Measurements from ENCODE around the gene C3orf22. TPM values are rescaled to one million over a fixed set of nuclear protein-coding genes. Genes with fewer than 3 reads are reported as not detected.

The C3orf22 gene
- total and polyA plus RNA-seq, 2 donors (not counting 1 experiment from before 2014, with no cell fraction given), result not detected

- no peak overlapping the region for H2AFZ ChIP-seq (ENCODE audit: low read length)
- H3K9ac ChIP-seq (ENCODE audit: insufficient read depth, low read length), result no peak overlapping the region
- peaks cover 12% of the 10 kb centered on the region for H3K27me3 ChIP-seq (ENCODE audit: control insufficient read depth, insufficient read depth, low read length)
- TF ChIP-seq, protein P1, sequence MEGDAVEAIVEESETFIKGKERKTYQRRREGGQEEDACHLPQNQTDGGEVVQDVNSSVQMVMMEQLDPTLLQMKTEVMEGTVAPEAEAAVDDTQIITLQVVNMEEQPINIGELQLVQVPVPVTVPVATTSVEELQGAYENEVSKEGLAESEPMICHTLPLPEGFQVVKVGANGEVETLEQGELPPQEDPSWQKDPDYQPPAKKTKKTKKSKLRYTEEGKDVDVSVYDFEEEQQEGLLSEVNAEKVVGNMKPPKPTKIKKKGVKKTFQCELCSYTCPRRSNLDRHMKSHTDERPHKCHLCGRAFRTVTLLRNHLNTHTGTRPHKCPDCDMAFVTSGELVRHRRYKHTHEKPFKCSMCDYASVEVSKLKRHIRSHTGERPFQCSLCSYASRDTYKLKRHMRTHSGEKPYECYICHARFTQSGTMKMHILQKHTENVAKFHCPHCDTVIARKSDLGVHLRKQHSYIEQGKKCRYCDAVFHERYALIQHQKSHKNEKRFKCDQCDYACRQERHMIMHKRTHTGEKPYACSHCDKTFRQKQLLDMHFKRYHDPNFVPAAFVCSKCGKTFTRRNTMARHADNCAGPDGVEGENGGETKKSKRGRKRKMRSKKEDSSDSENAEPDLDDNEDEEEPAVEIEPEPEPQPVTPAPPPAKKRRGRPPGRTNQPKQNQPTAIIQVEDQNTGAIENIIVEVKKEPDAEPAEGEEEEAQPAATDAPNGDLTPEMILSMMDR (conservative IDR thresholded peaks at IDR 0.05 in 1 of 2, IDR thresholded peaks at IDR 0.05 in 1 of 2; ENCODE audit: low read depth in 1 of 2, low read length in 2 of 2), result no peak
- no peak for TF ChIP-seq EZH2 (IDR thresholded peaks at IDR 0.05; ENCODE audit: low read length, missing control alignments)
- no peaks in the 10 kb centered on the region for H3K36me3 ChIP-seq (ENCODE audit: control insufficient read depth, insufficient read depth, low read length)
- no peaks in the 10 kb centered on the region for H3K9me3 ChIP-seq (ENCODE audit: control insufficient read depth, insufficient read depth, low read depth, low read length)
- no peak overlapping the region for H3K27ac ChIP-seq (ENCODE audit: insufficient read depth, low read length)
- no peaks in the 10 kb centered on the region for H3K79me2 ChIP-seq (ENCODE audit: control insufficient read depth, insufficient read depth, low read length)
- DNase-seq (ENCODE audit: low read depth in 2 of 2), result no peak
- no peaks in the 10 kb centered on the region for H4K20me1 ChIP-seq (ENCODE audit: control insufficient read depth, extremely low read depth, insufficient read depth, low read length)
- no peak overlapping the region for H3K4me3 ChIP-seq (replicated peaks in 1 of 4; ENCODE audit: control extremely low read depth in 1 of 4, insufficient read depth in 1 of 4, low read depth in 3 of 4, low read length in 4 of 4)
- H3K4me2 ChIP-seq (ENCODE audit: extremely low read depth, insufficient read depth, low read length), result no peak overlapping the region
- H3K4me1 ChIP-seq (ENCODE audit: control insufficient read depth, extremely low read depth, insufficient read depth, low read length), result peaks cover 15% of the 10 kb centered on the region
Measured at GRCh38 chr3:126543457-126544061, 15.2 kb downstream of the C3orf22 start.

DNA sequence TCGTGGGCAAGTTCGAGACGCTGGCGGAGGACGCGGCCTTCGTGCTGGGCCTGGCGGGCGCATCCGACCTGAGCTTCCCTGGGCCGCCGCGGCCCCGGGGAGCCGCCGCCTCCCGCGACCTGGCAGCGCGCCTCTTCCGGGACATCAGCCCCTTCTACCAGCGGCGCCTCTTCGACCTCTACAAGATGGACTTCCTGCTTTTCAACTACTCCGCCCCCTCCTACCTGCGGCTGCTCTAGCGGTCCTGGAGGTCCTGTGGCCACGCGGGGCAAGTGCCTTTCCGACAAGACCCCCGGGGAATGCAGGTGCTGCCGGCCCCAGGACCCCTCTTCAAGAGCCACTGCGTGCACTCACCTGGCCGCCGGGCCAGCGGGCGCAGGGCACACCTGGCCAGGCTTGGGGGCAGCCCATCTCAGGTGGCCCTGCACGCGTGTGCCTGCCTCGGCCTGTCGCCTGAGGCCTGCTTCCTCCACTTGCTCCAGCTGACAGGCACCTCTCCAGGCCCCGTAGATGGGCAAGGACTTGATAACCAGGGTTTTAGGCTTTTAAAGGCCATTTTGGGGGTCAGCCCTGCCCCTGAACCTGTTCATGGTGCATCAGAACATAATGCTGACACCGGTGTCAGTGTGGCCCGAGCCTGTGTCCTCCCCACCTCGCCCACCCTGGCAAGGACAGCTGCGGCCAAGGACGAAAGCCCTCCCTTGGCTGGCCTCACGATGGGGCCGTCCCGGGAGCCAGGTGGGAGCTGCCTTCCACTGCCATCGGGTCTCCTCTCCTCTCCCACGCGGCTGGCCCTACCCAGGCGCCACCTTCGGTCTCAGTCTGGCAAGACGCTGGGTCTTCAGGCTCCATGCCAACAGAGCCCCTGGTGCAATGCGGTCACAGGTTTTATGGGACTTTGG is 16.1 kb downstream of the C3orf22 start:
- no peaks in the 10 kb centered on the region for H4K20me1 ChIP-seq (ENCODE audit: control insufficient read depth, extremely low read depth, insufficient read depth, low read length)
- H2AFZ ChIP-seq (ENCODE audit: low read length), result no peak overlapping the region
- H3K4me1 ChIP-seq (ENCODE audit: control insufficient read depth, extremely low read depth, insufficient read depth, low read length), result peaks cover 15% of the 10 kb centered on the region
- no peak overlapping the region for H3K9ac ChIP-seq (ENCODE audit: insufficient read depth, low read length)
- no peak for DNase-seq (ENCODE audit: low read depth in 2 of 2)
- peaks cover 8% of the 10 kb centered on the region for H3K27me3 ChIP-seq (ENCODE audit: control insufficient read depth, insufficient read depth, low read length)
- no peaks in the 10 kb centered on the region for H3K36me3 ChIP-seq (ENCODE audit: control insufficient read depth, insufficient read depth, low read length)
- no peak overlapping the region for H3K4me3 ChIP-seq (replicated peaks in 1 of 4; ENCODE audit: control extremely low read depth in 1 of 4, insufficient read depth in 1 of 4, low read depth in 3 of 4, low read length in 4 of 4)
- H3K4me2 ChIP-seq (ENCODE audit: extremely low read depth, insufficient read depth, low read length), result no peak overlapping the region
- no peak overlapping the region for H3K27ac ChIP-seq (ENCODE audit: insufficient read depth, low read length)
- TF ChIP-seq, protein P1 (conservative IDR thresholded peaks at IDR 0.05 in 1 of 2, IDR thresholded peaks at IDR 0.05 in 1 of 2; ENCODE audit: low read depth in 1 of 2, low read length in 2 of 2), result no peak
- no peak for TF ChIP-seq EZH2 (IDR thresholded peaks at IDR 0.05; ENCODE audit: low read length, missing control alignments)
- no peaks in the 10 kb centered on the region for H3K9me3 ChIP-seq (ENCODE audit: control insufficient read depth, insufficient read depth, low read depth, low read length)
- no peaks in the 10 kb centered on the region for H3K79me2 ChIP-seq (ENCODE audit: control insufficient read depth, insufficient read depth, low read length)

GRCh38 chr3:126541628-126542339 is 16.9 kb downstream of the C3orf22 start:
- Histone ChIP-seq H3K9ac (ENCODE audit: insufficient read depth, low read length) (no peak overlapping the region), H3K4me1 (ENCODE audit: control insufficient read depth, extremely low read depth, insufficient read depth, low read length) (peaks cover 15% of the 10 kb centered on the region), H3K27me3 (ENCODE audit: control insufficient read depth, insufficient read depth, low read length) (peaks cover 8% of the 10 kb centered on the region), H3K4me2 (ENCODE audit: extremely low read depth, insufficient read depth, low read length) (peak overlapping the region; percentile 23), H3K36me3 (ENCODE audit: control insufficient read depth, insufficient read depth, low read length) (no peaks in the 10 kb centered on the region), H3K9me3 (ENCODE audit: control insufficient read depth, insufficient read depth, low read depth, low read length) (no peaks in the 10 kb centered on the region), H4K20me1 (ENCODE audit: control insufficient read depth, extremely low read depth, insufficient read depth, low read length) (no peaks in the 10 kb centered on the region), H3K79me2 (ENCODE audit: control insufficient read depth, insufficient read depth, low read length) (no peaks in the 10 kb centered on the region), H2AFZ (ENCODE audit: low read length) (no peak overlapping the region), H3K27ac (ENCODE audit: insufficient read depth, low read length) (no peak overlapping the region), H3K4me3 (replicated peaks in 1 of 4; ENCODE audit: control extremely low read depth in 1 of 4, insufficient read depth in 1 of 4, low read depth in 3 of 4, low read length in 4 of 4) (no peak overlapping the region)
- no peak for DNase-seq (ENCODE audit: low read depth in 2 of 2)
- TF ChIP-seq, protein P1 (conservative IDR thresholded peaks at IDR 0.05 in 1 of 2, IDR thresholded peaks at IDR 0.05 in 1 of 2; ENCODE audit: low read depth in 1 of 2, low read length in 2 of 2), result no peak
- peak; percentile 32 for TF ChIP-seq EZH2 (IDR thresholded peaks at IDR 0.05; ENCODE audit: low read length, missing control alignments)
